Measurements from ENCODE around the gene KCNJ6.
"Not testable (repeated sequence)": the region's sequence is repeated elsewhere in the genome, so short reads cannot be mapped to it uniquely, and the experiment has no call there.

Gene KCNJ6

GRCh38 chr21:37587203-37587602 lies 329.1 kb downstream of the KCNJ6 start:
- FAIRE-seq: no peak
- TF ChIP-seq POLR2A (IDR thresholded peaks at IDR 0.05; ENCODE audit: low read depth, low read length): no peak
- DNase-seq (ENCODE audit: insufficient read length, low spot score): no peak

DNA sequence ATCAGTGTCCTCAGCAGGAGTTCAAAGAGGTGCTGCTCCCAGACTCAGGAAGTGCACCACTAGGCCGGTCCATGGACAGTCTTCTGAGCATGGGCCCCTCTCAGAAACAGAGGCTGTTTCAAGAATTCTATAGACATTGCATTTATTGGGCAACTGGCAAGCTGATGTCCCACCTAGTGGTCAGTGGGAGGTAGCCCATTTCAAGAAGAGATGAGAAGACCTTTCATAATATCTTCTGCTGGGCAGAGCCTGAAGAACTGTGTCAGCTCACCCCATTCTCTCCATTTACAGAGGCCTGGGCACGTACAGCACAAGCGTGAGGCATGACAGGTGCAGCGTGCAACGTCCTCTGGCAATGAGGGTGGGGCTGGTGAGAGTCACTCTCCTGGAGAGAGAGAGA lies 333.7 kb downstream of the KCNJ6 start:
- no peak for DNase-seq (ENCODE audit: insufficient read length, low spot score)
- FAIRE-seq: no peak
- TF ChIP-seq POLR2A (IDR thresholded peaks at IDR 0.05; ENCODE audit: low read depth, low read length): no peak

- no peak for FAIRE-seq
- no peak for TF ChIP-seq POLR2A (IDR thresholded peaks at IDR 0.05; ENCODE audit: low read depth, low read length)
Measured at GRCh38 chr21:37580666-37581065, 335.6 kb downstream of the KCNJ6 start.

GRCh38 chr21:37579356-37579755 lies 336.9 kb downstream of the KCNJ6 start:
- FAIRE-seq (no peak), DNase-seq (ENCODE audit: insufficient read length, low spot score) (no peak)
- no peak for TF ChIP-seq POLR2A (IDR thresholded peaks at IDR 0.05; ENCODE audit: low read depth, low read length)

More at GRCh38 chr21:37580666-37581065, 335.6 kb downstream of the KCNJ6 start:
- no peak for DNase-seq (ENCODE audit: insufficient read length, low spot score)

- FAIRE-seq (no peak), DNase-seq (ENCODE audit: insufficient read length, low spot score) (no peak)
- no peak for TF ChIP-seq POLR2A (IDR thresholded peaks at IDR 0.05; ENCODE audit: low read depth, low read length)
Measured at GRCh38 chr21:37578471-37579126, 337.7 kb downstream of the KCNJ6 start.

- FAIRE-seq; DNase-seq (ENCODE audit: insufficient read length, low spot score): not testable (repeated sequence)
Measured at GRCh38 chr21:37576929-37577328, 339.3 kb downstream of the KCNJ6 start.

DNA sequence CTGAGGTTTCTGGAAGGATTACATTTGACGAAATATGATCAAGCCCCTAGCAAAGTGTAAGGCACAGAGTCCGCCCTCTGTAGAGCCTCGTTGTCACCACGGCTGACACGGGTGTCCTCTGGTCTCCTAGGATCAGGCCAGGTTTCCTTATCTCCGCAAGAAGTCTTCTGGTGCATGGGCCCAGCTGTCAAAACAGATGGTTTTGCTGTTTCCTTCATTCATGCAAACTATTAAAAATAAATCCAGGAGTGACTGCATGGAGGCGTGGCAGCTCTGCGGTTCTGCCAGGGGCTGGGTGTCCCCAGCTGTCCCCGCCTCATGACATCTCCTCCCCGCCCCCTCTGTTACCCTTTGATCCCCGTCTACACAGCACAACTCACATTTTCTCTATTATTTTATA lies 340.7 kb downstream of the KCNJ6 start:
- DNase-seq (ENCODE audit: insufficient read length, low spot score) (no peak), FAIRE-seq (no peak)
- TF ChIP-seq POLR2A (IDR thresholded peaks at IDR 0.05; ENCODE audit: low read depth, low read length): no peak

- FAIRE-seq (no peak), DNase-seq (ENCODE audit: insufficient read length, low spot score) (no peak)
- no peak for TF ChIP-seq POLR2A (IDR thresholded peaks at IDR 0.05; ENCODE audit: low read depth, low read length)
Measured at GRCh38 chr21:37574751-37575150, 341.5 kb downstream of the KCNJ6 start.

DNA sequence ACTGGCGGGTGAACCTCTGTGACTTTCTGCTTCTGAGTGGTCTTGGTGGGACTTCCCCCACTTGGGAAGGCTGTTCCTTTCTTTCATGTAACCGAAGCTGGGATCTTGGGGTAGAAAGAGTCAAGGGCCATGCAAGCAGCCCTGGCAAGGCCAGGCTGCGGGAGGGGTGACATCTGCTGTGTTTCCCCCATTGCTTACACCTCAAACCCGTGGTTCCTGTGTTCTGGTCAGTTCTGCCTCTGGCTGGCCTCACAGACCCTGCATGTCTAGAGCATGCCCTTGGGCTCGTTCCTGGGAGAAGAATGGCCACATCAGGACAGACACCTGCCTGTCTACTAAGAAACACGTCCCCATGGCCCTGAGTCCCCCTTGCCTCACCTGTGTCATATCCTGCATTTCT lies 341.9 kb downstream of the KCNJ6 start:
- DNase-seq (ENCODE audit: insufficient read length, low spot score): no peak
- TF ChIP-seq POLR2A (IDR thresholded peaks at IDR 0.05; ENCODE audit: low read depth, low read length): no peak
- FAIRE-seq: no peak

DNA sequence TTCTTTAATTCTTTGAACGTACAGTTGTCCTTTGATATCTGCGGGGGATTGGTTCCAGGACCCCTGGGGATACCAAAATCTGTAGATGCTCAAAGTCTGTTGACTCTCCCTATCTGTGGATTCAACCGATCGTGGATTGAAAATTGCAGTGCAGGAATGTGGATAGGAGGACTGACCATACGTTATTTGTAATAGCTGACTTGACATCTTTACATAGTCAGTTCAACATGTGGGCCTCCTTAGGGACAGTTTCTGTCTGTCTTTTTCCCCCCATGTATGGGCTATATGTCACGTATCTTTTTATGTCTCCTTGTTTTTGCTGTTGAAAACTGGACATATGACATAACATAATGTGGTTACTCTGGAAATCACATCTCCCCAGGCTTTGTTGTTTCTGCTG lies 344.8 kb downstream of the KCNJ6 start:
- FAIRE-seq (no peak), DNase-seq (ENCODE audit: insufficient read length, low spot score) (no peak)
- no peak for TF ChIP-seq POLR2A (IDR thresholded peaks at IDR 0.05; ENCODE audit: low read depth, low read length)

DNA sequence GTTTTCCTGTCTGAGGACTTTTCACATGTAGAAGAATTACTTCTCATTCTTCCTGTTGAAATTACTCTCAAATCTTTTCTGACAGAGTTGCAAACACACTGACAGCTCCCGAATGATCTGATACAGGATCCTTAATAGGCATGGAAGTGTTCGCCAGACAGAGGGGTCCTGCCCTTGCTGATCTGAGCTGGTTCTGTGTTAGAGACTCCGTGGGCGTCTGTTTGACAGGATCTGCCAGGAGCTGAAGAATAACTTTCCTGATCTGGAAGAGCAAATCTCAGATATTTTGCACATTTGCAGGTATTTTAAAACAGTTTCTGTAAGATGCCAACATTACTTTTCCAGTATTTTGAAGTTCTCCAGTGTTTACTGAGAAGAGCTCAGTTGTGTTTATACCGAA lies 347.3 kb downstream of the KCNJ6 start:
- FAIRE-seq: no peak
- DNase-seq (ENCODE audit: insufficient read length, low spot score): no peak
- no peak for TF ChIP-seq POLR2A (IDR thresholded peaks at IDR 0.05; ENCODE audit: low read depth, low read length)

DNA sequence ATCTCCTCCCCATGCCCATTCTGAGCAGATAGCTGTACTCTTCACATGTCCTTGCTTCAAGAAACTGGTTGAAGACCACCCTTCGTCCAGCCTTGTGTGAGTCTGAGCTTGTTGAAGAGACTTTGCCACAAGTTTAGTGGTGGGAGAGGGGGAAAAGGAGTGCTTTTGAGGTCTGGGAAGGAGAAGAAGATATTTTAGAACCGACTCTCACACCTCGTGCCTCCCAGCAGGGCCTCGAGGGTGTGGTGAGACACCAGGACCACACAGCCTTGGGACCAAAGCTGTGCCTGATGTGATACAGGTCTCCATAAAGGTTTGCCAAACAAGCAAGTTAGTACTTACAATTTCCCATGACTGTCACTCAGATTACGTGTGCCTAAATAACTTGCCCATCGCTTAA lies 347.8 kb downstream of the KCNJ6 start:
- TF ChIP-seq POLR2A (IDR thresholded peaks at IDR 0.05; ENCODE audit: low read depth, low read length): no peak
- no peak for DNase-seq (ENCODE audit: insufficient read length, low spot score)
- FAIRE-seq: no peak

DNA sequence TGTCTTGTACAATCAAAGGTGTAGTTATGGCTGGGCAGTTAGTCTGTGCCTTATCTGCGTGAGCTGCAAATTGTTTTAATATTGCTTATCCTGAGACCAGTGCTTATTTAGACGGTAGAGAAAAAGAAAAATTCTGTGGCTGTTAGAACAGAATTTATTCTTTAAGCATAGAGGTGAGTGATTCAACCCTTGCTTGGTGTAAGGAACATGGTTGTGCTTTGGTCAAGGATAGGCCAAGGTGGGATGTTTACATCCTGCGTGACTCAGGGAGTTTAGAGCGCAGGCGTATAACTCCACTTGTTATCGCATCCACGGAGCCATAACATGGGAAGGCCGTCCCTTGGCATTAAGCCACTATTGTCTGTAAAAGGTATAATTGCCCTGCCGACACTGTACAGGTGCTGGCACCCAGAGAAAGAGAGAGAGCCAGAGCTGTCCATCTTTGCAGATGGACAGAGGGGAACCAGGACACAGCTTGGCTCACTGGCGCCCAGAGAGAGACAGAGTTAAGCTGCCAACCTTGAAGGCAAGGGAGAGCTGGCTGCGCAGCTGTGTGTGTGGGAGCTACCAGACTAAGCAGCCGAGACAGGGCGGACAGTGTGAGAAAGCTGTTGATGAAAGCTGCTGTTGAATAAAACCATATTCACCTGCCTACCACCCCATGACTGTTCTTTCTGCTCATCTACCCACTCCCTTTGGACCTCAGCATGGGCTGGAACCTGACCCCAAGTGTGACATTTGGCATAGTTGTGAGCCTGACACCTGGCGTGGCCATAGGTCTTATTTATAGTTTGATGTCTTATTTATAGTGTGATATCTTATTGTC lies 349.3 kb downstream of the KCNJ6 start:
- DNase-seq (ENCODE audit: insufficient read length, low spot score): no peak
- TF ChIP-seq POLR2A (IDR thresholded peaks at IDR 0.05; ENCODE audit: low read depth, low read length): no peak
- FAIRE-seq: no peak

GRCh38 chr21:37565530-37566223 lies 350.6 kb downstream of the KCNJ6 start:
- TF ChIP-seq POLR2A (IDR thresholded peaks at IDR 0.05; ENCODE audit: low read depth, low read length): no peak
- no peak for FAIRE-seq
- DNase-seq (ENCODE audit: insufficient read length, low spot score): no peak
